ENCODE data around the gene SLC35A3.
"Not testable (repeated sequence)": the region's sequence is repeated elsewhere in the genome, so short reads cannot be mapped to it uniquely, and the experiment has no call there.

SLC35A3 gene

DNA sequence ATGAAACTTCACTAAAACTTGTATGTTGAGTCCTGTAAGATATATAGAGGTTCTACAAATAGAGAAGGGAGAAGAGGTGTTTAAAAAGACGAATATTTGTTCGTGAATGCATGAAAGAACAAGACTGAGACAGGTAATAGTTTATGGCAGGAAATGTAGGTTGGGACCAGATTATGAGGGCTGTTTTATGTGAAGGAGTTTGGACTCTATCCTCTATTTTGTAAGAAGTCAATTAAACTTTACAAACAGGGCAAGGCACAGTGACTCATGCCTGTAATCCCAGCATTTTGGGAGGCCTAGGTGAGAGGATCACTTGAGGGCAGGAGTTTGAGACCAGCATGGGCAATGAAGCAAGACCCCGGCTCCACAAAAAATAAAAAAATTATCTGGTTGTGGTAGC is 5.7 kb downstream of the SLC35A3 start:
- H3K4me3 ChIP-seq (ENCODE audit: control insufficient read depth, low read depth, low read length) = no peak overlapping the region
- TF ChIP-seq, protein P1, sequence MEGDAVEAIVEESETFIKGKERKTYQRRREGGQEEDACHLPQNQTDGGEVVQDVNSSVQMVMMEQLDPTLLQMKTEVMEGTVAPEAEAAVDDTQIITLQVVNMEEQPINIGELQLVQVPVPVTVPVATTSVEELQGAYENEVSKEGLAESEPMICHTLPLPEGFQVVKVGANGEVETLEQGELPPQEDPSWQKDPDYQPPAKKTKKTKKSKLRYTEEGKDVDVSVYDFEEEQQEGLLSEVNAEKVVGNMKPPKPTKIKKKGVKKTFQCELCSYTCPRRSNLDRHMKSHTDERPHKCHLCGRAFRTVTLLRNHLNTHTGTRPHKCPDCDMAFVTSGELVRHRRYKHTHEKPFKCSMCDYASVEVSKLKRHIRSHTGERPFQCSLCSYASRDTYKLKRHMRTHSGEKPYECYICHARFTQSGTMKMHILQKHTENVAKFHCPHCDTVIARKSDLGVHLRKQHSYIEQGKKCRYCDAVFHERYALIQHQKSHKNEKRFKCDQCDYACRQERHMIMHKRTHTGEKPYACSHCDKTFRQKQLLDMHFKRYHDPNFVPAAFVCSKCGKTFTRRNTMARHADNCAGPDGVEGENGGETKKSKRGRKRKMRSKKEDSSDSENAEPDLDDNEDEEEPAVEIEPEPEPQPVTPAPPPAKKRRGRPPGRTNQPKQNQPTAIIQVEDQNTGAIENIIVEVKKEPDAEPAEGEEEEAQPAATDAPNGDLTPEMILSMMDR (conservative IDR thresholded peaks at IDR 0.05; ENCODE audit: control insufficient read depth, insufficient read depth, low read depth, low read length) = no peak
- no peak for DNase-seq (ENCODE audit: low read depth)

DNA sequence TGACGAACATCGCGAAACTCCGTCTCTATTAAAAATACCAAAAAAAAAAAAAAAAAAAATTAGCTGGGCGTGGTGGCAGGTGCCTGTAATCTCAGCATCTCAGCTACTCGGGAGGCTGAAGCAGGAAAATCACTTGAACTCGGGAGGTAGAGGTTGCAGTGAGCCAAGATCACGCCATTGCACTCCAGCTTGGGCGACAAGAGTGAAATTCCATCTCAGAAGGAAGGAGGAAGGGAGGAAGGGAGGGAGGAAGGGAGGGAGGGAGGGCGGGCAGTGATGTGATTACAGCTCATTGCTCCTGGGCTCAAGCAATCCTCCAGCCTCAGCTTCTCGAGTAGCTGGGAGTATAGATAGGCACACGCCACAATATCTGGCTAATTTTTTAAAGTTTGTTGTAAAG is 7.5 kb downstream of the SLC35A3 start:
- not testable (repeated sequence) for H3K4me3 ChIP-seq (ENCODE audit: control insufficient read depth, low read depth, low read length); DNase-seq (ENCODE audit: low read depth)

DNA sequence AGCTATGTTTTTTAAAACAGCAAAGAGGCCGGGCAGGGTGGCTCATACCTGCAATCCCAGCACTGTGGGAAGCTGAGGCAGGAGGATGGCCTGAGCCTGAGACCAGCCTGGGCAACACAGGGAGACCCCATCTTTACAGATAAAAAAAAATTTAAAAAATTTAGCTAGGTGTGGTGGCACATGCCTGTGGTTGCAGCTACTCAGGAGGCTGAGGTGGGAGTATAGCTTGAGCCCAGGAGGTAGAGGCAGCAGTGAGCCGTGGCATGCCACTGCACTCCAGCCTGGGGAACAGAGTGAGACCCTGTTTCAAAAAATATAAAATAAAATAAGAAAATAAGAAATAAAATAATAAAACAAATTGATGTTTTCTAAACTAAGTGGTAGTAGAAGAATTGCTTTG is 8.4 kb downstream of the SLC35A3 start:
- H3K4me3 ChIP-seq (ENCODE audit: control insufficient read depth, low read depth, low read length) = no peak overlapping the region
- TF ChIP-seq, protein P1 (conservative IDR thresholded peaks at IDR 0.05; ENCODE audit: control insufficient read depth, insufficient read depth, low read depth, low read length) = no peak
- DNase-seq (ENCODE audit: low read depth) = no peak

DNA sequence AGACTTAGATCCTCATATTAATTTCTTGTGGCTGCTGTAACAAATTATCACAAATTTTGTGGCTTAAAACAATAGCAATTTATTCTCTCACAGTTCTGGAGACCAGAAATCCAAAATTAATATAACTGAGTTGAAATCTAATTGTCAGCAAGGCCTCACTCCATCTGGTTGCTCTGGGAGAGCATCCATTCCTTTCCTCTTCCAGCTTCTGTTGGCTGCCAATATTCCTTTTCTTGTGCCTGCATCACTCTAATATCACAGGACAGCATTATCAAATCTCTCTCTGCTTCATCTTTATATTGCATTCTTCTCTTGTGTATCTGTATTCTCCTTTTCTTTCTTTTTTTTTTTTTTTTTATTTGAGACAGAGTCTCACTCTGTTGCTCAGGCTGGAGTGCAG is 9.3 kb downstream of the SLC35A3 start:
- no peak for DNase-seq (ENCODE audit: low read depth)
- TF ChIP-seq, protein P1 (conservative IDR thresholded peaks at IDR 0.05; ENCODE audit: control insufficient read depth, insufficient read depth, low read depth, low read length) = no peak
- no peak overlapping the region for H3K4me3 ChIP-seq (ENCODE audit: control insufficient read depth, low read depth, low read length)

DNA sequence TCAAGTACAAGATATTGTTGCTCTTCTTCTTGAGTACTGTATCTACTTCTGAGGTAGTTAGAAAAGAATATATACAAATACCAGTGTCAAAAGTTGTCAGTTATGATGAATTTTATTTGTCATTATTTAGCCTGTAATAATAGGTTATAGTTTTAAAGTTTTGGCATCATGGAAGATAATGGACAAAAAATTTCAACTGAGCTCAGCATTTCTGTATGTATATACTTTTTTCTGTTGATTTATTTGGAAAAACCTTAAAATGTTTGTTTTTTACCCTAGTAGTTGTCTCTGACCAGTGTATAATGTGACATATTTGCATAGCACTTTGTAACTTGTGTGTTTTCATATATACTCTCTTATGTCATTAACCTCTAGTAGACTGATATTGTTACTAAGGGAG is 11.1 kb downstream of the SLC35A3 start:
- H3K4me3 ChIP-seq (ENCODE audit: control insufficient read depth, low read depth, low read length) = no peak overlapping the region
- TF ChIP-seq, protein P1 (conservative IDR thresholded peaks at IDR 0.05; ENCODE audit: control insufficient read depth, insufficient read depth, low read depth, low read length) = no peak
- DNase-seq (ENCODE audit: low read depth) = no peak

DNA sequence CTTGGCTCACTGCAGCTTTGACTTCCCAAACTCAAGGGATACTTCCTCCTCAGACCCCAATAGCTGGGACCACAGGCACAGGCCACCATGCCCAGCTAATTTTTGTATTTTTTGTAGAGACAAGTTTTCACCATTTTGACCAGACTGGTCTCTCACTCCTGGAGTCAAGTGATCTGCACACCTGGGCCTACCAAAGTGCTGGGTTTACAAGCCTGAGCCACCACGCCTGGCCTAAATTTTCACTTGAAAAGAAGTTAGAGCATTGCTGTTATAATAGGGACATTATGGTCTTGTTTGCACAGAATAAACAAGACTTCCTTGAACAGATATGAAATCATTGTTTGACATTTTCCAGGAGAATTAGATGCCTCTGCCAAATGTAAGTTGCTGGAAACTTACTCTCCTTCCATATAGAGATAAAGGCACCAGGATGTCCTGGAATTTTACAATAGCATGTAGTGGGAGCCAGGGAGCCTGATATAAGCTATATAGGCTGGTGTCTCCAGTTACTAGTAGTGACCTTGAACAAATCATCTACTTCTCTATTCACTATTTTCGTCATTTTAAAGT is 16.9 kb downstream of the SLC35A3 start:
- no peak for DNase-seq (ENCODE audit: low read depth)
- TF ChIP-seq, protein P1 (conservative IDR thresholded peaks at IDR 0.05; ENCODE audit: control insufficient read depth, insufficient read depth, low read depth, low read length) = no peak
- no peak overlapping the region for H3K4me3 ChIP-seq (ENCODE audit: control insufficient read depth, low read depth, low read length)

DNA sequence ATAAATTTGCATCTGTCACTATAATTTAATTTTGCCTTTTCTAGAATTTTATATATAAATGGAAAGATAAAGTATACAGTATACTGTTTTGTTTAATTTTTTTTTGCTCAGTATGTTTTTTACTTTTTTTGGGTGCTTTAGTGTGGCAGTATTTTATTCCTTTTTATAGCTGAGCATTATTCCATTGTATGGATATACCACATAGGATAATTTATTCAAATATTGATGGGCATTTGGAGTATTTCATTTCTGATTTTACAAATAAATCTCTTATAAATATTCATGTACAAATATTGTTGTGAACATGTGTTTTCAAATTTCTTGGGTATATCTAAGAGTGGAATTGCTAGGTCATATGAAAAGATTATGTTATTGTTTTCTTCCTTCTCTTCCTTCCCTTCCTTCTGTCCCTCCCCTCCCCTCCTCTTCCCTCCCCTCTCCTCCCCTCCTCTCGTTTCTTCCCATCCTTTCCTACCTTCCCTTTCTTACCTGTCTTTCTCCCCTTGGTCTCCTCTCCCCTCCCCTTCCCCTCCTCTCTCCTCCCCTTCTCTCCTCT is 18.5 kb downstream of the SLC35A3 start:
- no peak for DNase-seq (ENCODE audit: low read depth)
- TF ChIP-seq, protein P1 (conservative IDR thresholded peaks at IDR 0.05; ENCODE audit: control insufficient read depth, insufficient read depth, low read depth, low read length) = no peak
- no peak overlapping the region for H3K4me3 ChIP-seq (ENCODE audit: control insufficient read depth, low read depth, low read length)

Data from fibroblast of mammary gland (primary cell).